IPS-18a (cell line): ENCODE data around the gene SMKR1.
"Not testable (repeated sequence)": the region's sequence is repeated elsewhere in the genome, so short reads cannot be mapped to it uniquely, and the experiment has no call there.

ENCODE experiments used
- H3K27ac ChIP-seq: one replicate; pipeline ENCODE4 v1.5.1; 2013; ENCODE audit warnings: low read length
- H3K27me3 ChIP-seq: one replicate; pipeline ENCODE4 v1.6.1; 2013; ENCODE audit warnings: mild to moderate bottlenecking, low read length; ENCODE audit not compliant: control insufficient read depth, insufficient read depth
- H3K36me3 ChIP-seq: one replicate; pipeline ENCODE4 v1.6.1; 2013; ENCODE audit warnings: low read depth, low read length; ENCODE audit not compliant: control insufficient read depth
- H3K4me1 ChIP-seq: one replicate; pipeline ENCODE4 v1.6.1; 2013; ENCODE audit warnings: low read depth, low read length; ENCODE audit not compliant: control insufficient read depth
- H3K4me3 ChIP-seq: one replicate; pipeline ENCODE4 v1.5.1; 2013; ENCODE audit warnings: low read length
- H3K9ac ChIP-seq: one replicate; pipeline ENCODE4 v1.6.1; 2013; ENCODE audit warnings: mild to moderate bottlenecking, low read length, moderate library complexity
- H3K9me3 ChIP-seq: one replicate; pipeline ENCODE4 v1.6.1; 2013; ENCODE audit warnings: low read depth, low read length; ENCODE audit not compliant: control insufficient read depth

The SMKR1 gene

DNA sequence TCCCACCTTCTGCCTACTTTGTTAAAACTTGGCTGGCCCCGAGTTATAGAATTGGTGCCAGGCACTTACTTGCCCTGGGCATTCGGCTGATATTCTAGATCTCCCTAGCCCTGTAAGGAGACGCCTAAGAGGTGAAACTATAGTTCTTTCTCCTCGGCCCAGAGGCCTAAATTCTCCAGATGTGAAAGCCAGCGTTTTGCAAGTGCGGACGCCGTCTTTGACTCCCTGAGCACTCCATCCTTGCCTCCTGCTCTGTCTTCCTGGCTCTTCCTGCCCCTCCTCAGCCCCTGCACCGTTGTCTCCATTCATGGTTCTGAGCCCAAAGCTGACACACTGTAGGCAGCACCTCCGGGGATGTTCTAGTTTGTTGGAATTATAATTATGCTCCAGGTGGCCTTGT is 11.2 kb downstream of the SMKR1 start:
- no peak overlapping the region for H3K9ac ChIP-seq
- no peaks in the 10 kb centered on the region for H3K9me3 ChIP-seq
- no peaks in the 10 kb centered on the region for H3K27me3 ChIP-seq
- no peaks in the 10 kb centered on the region for H3K36me3 ChIP-seq
- no peaks in the 10 kb centered on the region for H3K4me1 ChIP-seq
- no peak overlapping the region for H3K4me3 ChIP-seq
- H3K27ac ChIP-seq: no peak overlapping the region

DNA sequence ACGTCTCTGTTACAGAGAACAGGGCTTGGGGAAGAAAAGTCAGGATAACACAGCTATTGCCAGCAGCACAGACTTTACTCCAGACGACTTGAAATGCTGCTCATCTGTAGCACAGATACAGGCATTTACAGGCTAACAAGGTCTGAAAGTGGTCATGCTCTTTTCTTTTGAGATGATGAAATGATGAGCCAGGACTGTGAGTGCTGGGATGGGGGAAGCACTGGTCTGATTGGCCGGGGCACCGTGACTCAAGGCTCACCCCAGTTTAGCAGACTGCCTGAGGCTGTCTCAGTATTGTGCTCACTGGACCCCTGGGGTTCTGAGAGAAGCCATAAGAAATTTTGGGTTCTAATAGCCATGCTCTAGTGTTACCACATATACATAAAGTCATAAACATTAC is 12.4 kb downstream of the SMKR1 start:
- H3K9ac ChIP-seq: no peak overlapping the region
- H3K27me3 ChIP-seq: no peaks in the 10 kb centered on the region
- H3K4me3 ChIP-seq: no peak overlapping the region
- H3K36me3 ChIP-seq: no peaks in the 10 kb centered on the region
- H3K9me3 ChIP-seq: no peaks in the 10 kb centered on the region
- peaks cover 2% of the 10 kb centered on the region for H3K4me1 ChIP-seq
- H3K27ac ChIP-seq: no peak overlapping the region

GRCh38 chr7:129515381-129515780 is 13.1 kb downstream of the SMKR1 start:
- H3K9ac ChIP-seq: no peak overlapping the region
- H3K4me1 ChIP-seq: peaks cover 3% of the 10 kb centered on the region
- no peaks in the 10 kb centered on the region for H3K27me3 ChIP-seq
- no peak overlapping the region for H3K4me3 ChIP-seq
- no peaks in the 10 kb centered on the region for H3K36me3 ChIP-seq
- H3K27ac ChIP-seq: no peak overlapping the region
- no peaks in the 10 kb centered on the region for H3K9me3 ChIP-seq

DNA sequence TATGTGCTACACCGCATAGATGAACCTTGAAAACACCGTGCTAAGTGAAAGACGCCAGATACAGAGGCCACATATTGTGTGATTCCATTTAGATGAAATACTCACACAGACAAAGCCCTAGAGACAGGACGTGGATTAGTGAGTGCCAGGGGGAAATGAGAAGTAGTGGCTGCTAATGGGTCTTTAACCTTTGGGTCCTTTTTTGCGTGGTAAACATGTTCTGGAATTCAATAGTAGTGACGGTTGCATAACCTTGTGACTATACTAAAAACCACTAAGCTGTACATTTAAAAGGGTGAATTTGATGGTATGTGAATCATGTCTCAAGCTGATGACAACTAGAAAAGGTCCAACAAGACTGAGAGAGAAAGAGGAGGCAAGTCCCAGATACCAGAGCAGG is 15.6 kb downstream of the SMKR1 start:
- Histone ChIP-seq H3K9ac (no peak overlapping the region), H3K27ac (no peak overlapping the region), H3K27me3 (peaks cover 2% of the 10 kb centered on the region)

GRCh38 chr7:129519464-129519863 is 17.1 kb downstream of the SMKR1 start:
- no peak overlapping the region for H3K9ac ChIP-seq
- H3K9me3 ChIP-seq: no peaks in the 10 kb centered on the region
- H3K4me1 ChIP-seq: peaks cover 6% of the 10 kb centered on the region
- peaks cover 3% of the 10 kb centered on the region for H3K27me3 ChIP-seq
- no peaks in the 10 kb centered on the region for H3K36me3 ChIP-seq
- no peak overlapping the region for H3K4me3 ChIP-seq
- H3K27ac ChIP-seq: no peak overlapping the region

More for the DNA sequence above, 15.6 kb downstream of the SMKR1 start:
- Histone ChIP-seq H3K36me3 (no peaks in the 10 kb centered on the region), H3K9me3 (no peaks in the 10 kb centered on the region), H3K4me3 (no peak overlapping the region), H3K4me1 (peaks cover 5% of the 10 kb centered on the region)

GRCh38 chr7:129522088-129522970 is 20.0 kb downstream of the SMKR1 start:
- Histone ChIP-seq H3K27ac (no peak overlapping the region), H3K36me3 (no peaks in the 10 kb centered on the region), H3K9me3 (no peaks in the 10 kb centered on the region), H3K9ac (no peak overlapping the region), H3K4me1 (peaks cover 6% of the 10 kb centered on the region), H3K4me3 (no peak overlapping the region), H3K27me3 (peaks cover 3% of the 10 kb centered on the region)

GRCh38 chr7:129522971-129523340 is 20.6 kb downstream of the SMKR1 start:
- Histone ChIP-seq H3K36me3 (no peaks in the 10 kb centered on the region), H3K4me1 (peaks cover 6% of the 10 kb centered on the region), H3K4me3 (no peak overlapping the region), H3K9me3 (no peaks in the 10 kb centered on the region), H3K9ac (no peak overlapping the region), H3K27me3 (peaks cover 3% of the 10 kb centered on the region), H3K27ac (no peak overlapping the region)

DNA sequence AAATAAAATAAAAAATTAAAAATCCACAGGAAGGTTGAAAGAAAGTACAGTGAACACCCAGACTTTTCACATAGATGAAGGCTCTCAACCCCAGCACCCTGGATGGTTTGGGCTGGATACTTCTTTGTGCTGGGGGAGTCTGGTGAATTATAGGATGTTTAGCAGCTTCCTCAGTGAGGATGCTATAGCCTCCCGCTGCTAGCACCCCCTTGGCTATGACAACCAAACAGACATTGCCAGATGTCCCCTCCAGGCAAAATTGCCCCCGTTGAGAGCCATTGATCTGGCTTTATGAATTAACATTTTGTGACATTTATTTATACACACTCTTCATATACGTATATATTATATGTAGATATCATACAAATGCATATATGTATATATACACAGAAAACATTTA is 21.6 kb downstream of the SMKR1 start:
- peaks cover 6% of the 10 kb centered on the region for H3K4me1 ChIP-seq
- H3K9me3 ChIP-seq: no peaks in the 10 kb centered on the region
- H3K4me3 ChIP-seq: no peak overlapping the region
- no peaks in the 10 kb centered on the region for H3K36me3 ChIP-seq
- no peak overlapping the region for H3K9ac ChIP-seq
- H3K27ac ChIP-seq: no peak overlapping the region
- peaks cover 3% of the 10 kb centered on the region for H3K27me3 ChIP-seq

- H3K4me1 ChIP-seq, H3K27me3 ChIP-seq, H3K9ac ChIP-seq, H3K36me3 ChIP-seq, H3K27ac ChIP-seq, H3K9me3 ChIP-seq, H3K4me3 ChIP-seq: not testable (repeated sequence)
Measured at GRCh38 chr7:129524405-129524804, 22.1 kb downstream of the SMKR1 start.

DNA sequence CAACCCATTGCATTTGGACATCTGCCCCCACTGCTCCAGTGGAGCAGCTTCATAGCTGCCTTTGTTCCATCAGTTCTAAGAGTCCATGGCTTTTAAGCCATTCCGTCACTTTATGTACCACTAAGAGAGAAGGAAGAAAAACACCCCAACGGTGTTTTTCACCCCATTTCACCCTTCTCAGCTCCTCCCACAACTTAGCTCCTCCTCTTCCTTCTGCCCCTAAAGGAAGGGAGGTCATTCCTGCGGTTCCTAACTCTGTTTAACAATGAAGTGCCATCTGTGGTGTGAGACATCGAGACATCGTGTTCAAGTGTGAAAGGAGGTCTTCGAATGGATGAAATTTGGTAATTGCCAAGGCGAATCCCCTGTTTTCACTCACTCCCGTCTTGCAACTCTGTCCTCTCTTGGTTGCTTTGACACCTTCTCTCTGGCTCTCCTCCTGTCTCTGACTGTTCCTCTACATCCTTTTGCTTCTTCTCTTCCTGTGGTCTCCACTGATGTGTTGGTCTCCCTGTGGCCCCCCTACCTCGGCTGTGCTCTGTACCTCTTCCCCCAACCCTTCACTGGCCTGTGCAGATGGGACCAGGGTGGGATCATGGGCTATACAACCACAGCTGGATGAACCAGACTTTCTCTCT is 23.0 kb downstream of the SMKR1 start:
- H3K27me3 ChIP-seq: peaks cover 3% of the 10 kb centered on the region
- no peaks in the 10 kb centered on the region for H3K36me3 ChIP-seq

DNA sequence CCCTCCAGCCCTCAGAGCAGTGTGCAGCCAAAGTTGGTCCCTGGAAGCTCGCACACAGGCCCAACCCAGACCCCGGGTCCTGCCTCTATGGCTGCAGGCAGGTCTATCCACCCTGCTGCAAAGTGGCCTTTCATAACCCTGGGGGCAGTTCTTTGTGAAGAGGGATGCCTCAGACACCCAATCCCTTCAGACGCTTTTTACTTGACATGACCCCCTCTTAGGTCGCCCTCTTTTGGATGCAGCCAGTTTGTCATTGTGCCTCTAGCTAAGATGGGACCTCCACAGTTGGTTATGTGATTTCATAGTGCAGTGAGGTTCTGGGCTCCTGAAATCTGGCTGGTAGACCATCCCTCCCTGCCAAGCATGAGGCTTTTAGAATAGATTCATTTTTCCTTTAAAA is 27.3 kb downstream of the SMKR1 start:
- no peak overlapping the region for H3K27ac ChIP-seq
- H3K4me3 ChIP-seq: no peak overlapping the region

More for the DNA sequence above, 23.0 kb downstream of the SMKR1 start:
- peaks cover 3% of the 10 kb centered on the region for H3K4me1 ChIP-seq
- no peak overlapping the region for H3K9ac ChIP-seq
- H3K9me3 ChIP-seq: no peaks in the 10 kb centered on the region
- no peak overlapping the region for H3K27ac ChIP-seq
- H3K4me3 ChIP-seq: no peak overlapping the region

More for the DNA sequence above, 27.3 kb downstream of the SMKR1 start:
- Histone ChIP-seq H3K4me1 (peaks cover 4% of the 10 kb centered on the region), H3K9ac (no peak overlapping the region), H3K27me3 (no peaks in the 10 kb centered on the region), H3K9me3 (no peaks in the 10 kb centered on the region), H3K36me3 (no peaks in the 10 kb centered on the region)
